Measurements from ENCODE around the gene CAMK2G. TPM values are rescaled to one million over a fixed set of nuclear protein-coding genes. Genes with fewer than 3 reads are reported as not detected.

CAMK2G gene
- total and polyA plus RNA-seq, 2 experiments from 2014 or later: 30.6 to 34.1 TPM

GRCh38 chr10:73785721-73786511, 88.4 kb downstream of the CAMK2G start:
- H3K9me3 Mint-ChIP-seq: no peaks in the 10 kb centered on the region
- no peaks in the 10 kb centered on the region for H3K9me2 ChIP-seq (ENCODE audit: insufficient read depth)
- TF ChIP-seq EZH2phosphoT487 (IDR thresholded peaks at IDR 0.05; ENCODE audit: unreplicated experiment) (no peak), JUNB (IDR thresholded peaks at IDR 0.05; ENCODE audit: unreplicated experiment) (no peak), REST (IDR thresholded peaks at IDR 0.05; ENCODE audit: unreplicated experiment) (peak; percentile 65)
- H3K27ac Mint-ChIP-seq: peak overlapping the region; percentile 54; the same call in 1 of the 2 replicates
- peaks cover 19% of the 10 kb centered on the region for H4K20me1 ChIP-seq (replicated peaks; ENCODE audit: insufficient read depth)
- DNase-seq (ENCODE audit: low spot score): peak; percentile 61
- H3K36me3 Mint-ChIP-seq (ENCODE audit: low read depth): peaks cover 15% of the 10 kb centered on the region
- H3K27me3 Mint-ChIP-seq (ENCODE audit: insufficient read depth, low read depth, poor library complexity): peaks cover 17% of the 10 kb centered on the region
- peak overlapping the region; percentile 83; the same call in 1 of the 2 replicates for H2AFZ ChIP-seq
- H3K4me2 ChIP-seq: peak overlapping the region; percentile 99
- no peaks in the 10 kb centered on the region; the same call in 1 of the 2 replicates for H3K36me3 ChIP-seq (ENCODE audit: insufficient read depth)
- no peaks in the 10 kb centered on the region for H3K27me3 ChIP-seq (ENCODE audit: insufficient read depth)
- no peak overlapping the region for H3K27ac ChIP-seq (ENCODE audit: low read depth)
- peaks cover 10% of the 10 kb centered on the region for H3K4me1 ChIP-seq (ENCODE audit: insufficient read depth)
- peak overlapping the region; percentile 100 for H3K4me3 Mint-ChIP-seq
- H3F3A ChIP-seq (replicated peaks; ENCODE audit: low read depth): peaks cover 11% of the 10 kb centered on the region; the same call in 1 of the 2 replicates
- peaks cover 46% of the 10 kb centered on the region for H3K79me2 ChIP-seq (replicated peaks; ENCODE audit: insufficient read depth)
- peak overlapping the region; percentile 57 for H3K4me3 ChIP-seq
- peak; percentile 31 for ATAC-seq
- H3K4me1 Mint-ChIP-seq: peaks cover 20% of the 10 kb centered on the region

- H3K36me3 ChIP-seq (ENCODE audit: insufficient read depth): no peaks in the 10 kb centered on the region
- no peaks in the 10 kb centered on the region for H3K9me2 ChIP-seq (ENCODE audit: insufficient read depth)
- H3K79me2 ChIP-seq (replicated peaks; ENCODE audit: insufficient read depth): peaks cover 53% of the 10 kb centered on the region
- DNase-seq (ENCODE audit: low spot score) (peak; percentile 98), ATAC-seq (peak; percentile 88)
- H3F3A ChIP-seq (replicated peaks; ENCODE audit: low read depth): peaks cover 13% of the 10 kb centered on the region; the same call in 1 of the 2 replicates
- peaks cover 19% of the 10 kb centered on the region for H4K20me1 ChIP-seq (replicated peaks; ENCODE audit: insufficient read depth)
- peak within 1 kb of the TSS; percentile 57 for H3K4me3 ChIP-seq
- Mint-ChIP-seq H3K4me1 (peaks cover 24% of the 10 kb centered on the region), H3K27ac (peak within 1 kb of the TSS; percentile 97), H3K27me3 (ENCODE audit: insufficient read depth, low read depth, poor library complexity) (peaks cover 14% of the 10 kb centered on the region), H3K9me3 (no peaks in the 10 kb centered on the region), H3K36me3 (ENCODE audit: low read depth) (peaks cover 13% of the 10 kb centered on the region), H3K4me3 (peak within 1 kb of the TSS; percentile 100)
- peak within 1 kb of the TSS; percentile 99 for H3K4me2 ChIP-seq
- H3K27ac ChIP-seq (ENCODE audit: low read depth): no peak within 1 kb of the TSS
- H2AFZ ChIP-seq: peak within 1 kb of the TSS; percentile 83; the same call in 1 of the 2 replicates
- no peaks in the 10 kb centered on the region for H3K27me3 ChIP-seq (ENCODE audit: insufficient read depth)
- H3K4me1 ChIP-seq (ENCODE audit: insufficient read depth): peaks cover 17% of the 10 kb centered on the region
- TF ChIP-seq NANOG (IDR thresholded peaks at IDR 0.05; ENCODE audit: borderline replicate concordance): no peak
- TF ChIP-seq CREB1 (CRISPR knock-in tag; IDR thresholded peaks at IDR 0.05; ENCODE audit: low read depth): peak; percentile 35
- TF ChIP-seq EZH2phosphoT487 (IDR thresholded peaks at IDR 0.05; ENCODE audit: unreplicated experiment): no peak
- TF ChIP-seq CTCF (conservative IDR thresholded peaks at IDR 0.05; ENCODE audit: low read depth in 2 of 2): no peak
- no peak for TF ChIP-seq REST (IDR thresholded peaks at IDR 0.05; ENCODE audit: unreplicated experiment)
- TF ChIP-seq ZNF331 (CRISPR knock-in tag; IDR thresholded peaks at IDR 0.05; ENCODE audit: low read depth): no peak
- no peak for TF ChIP-seq EZH2 (IDR thresholded peaks at IDR 0.05; ENCODE audit: low read depth, unreplicated experiment)
- TF ChIP-seq ZNF114 (CRISPR knock-in tag; IDR thresholded peaks at IDR 0.05): no peak
Measured at GRCh38 chr10:73785211-73785720, 89.1 kb downstream of the CAMK2G start, which contains the start of gene ZSWIM8. TSS of gene ZSWIM8 (plus strand) at chr10:73785606. CDS start at chr10:73785879, 273 bp downstream.

Data from GM23338 (cell line).